Activated CD4-positive, CD25-positive, alpha-beta regulatory T cell treated with anti-CD3 and anti-CD28 coated beads, Interleukin-2, amount 50 U/mL, for 24 hours (primary cell): ENCODE results near the gene PIK3R3.

Experiments
- ATAC-seq, 2 donors: fragments of 150-1000 bp; cut with Tn5 transposase; one replicate each; pipeline ENCODE4 v1.10.0; 2021; ENCODE audit warnings: mild to moderate bottlenecking in 1 of 2, moderate library complexity in 1 of 2

Gene PIK3R3

GRCh38 chr1:46020010-46020409 lies 112.4 kb downstream of the PIK3R3 start:
- ATAC-seq = no peak

- ATAC-seq = no peak
Measured at GRCh38 chr1:46019348-46019747, 113.1 kb downstream of the PIK3R3 start.

- no peak for ATAC-seq
Measured at GRCh38 chr1:46017876-46018503, 114.4 kb downstream of the PIK3R3 start.

GRCh38 chr1:46013581-46013980 lies 118.8 kb downstream of the PIK3R3 start:
- ATAC-seq = no peak

DNA sequence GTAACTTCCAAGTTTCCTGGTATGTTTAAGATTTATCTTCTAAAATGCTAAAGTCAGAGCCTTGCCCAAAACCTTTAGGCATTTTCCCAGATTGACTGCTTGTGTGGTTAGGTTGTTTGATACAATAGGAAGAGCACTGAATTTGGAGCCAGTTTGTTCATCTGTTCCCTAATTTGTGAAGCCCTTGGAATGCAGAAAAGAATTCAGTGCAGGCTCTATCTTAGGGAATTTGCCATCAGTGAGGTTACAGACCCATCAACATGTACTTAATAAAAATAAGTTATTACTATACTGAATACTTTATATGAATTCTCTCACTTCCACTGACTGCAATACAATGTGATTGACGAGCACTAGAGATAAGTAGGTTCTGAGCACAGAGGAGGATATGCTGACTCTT lies 120.2 kb downstream of the PIK3R3 start:
- ATAC-seq = no peak

DNA sequence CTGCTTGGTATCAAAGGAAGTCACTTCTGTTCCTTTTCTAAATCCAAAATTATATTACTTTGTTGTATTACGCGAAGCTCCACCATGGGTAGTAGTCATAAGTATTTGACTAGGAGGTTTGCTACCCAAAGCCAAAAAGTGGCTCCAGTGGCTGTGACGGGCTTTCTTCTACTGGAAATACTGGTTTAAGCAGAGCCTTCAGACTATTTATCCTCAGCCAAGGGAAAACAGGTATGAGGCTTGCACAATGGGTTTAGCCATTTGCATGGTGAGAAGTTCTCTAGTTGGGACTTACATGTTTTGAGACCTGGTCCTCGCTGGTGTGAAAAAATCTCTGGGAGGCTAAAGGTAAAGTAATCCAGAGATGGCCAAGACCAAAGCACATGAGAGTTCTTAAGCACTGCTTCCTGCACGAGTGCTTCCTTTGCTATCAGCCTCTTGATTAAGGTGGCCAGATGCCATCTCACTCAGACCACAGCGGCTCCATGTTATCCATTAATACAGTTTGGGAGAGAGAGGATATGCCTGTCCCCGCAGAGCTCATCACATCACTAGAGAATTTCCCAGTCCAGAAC lies 121.2 kb downstream of the PIK3R3 start:
- no peak for ATAC-seq

DNA sequence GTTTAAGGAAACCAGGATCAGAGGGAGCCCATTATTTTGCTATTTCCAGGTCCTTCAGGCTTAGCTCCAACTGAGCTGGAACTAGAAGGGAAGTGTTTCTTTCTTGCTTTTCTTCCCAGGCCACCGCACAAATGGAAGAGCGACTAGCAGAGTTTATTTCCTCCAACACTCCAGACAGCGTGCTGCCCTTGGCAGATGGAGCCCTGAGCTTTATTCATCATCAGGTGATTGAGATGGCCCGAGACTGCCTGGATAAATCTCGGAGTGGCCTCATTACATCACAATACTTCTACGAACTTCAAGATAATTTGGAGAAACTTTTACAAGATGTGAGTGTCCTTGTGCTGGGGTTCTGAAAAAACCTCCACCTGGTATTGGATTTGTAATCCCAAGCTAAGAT lies 121.8 kb downstream of the PIK3R3 start:
- ATAC-seq = no peak

- ATAC-seq = no peak
Measured at GRCh38 chr1:46008585-46008984, 123.8 kb downstream of the PIK3R3 start.

GRCh38 chr1:46005594-46005993 lies 126.8 kb downstream of the PIK3R3 start:
- no peak for ATAC-seq

DNA sequence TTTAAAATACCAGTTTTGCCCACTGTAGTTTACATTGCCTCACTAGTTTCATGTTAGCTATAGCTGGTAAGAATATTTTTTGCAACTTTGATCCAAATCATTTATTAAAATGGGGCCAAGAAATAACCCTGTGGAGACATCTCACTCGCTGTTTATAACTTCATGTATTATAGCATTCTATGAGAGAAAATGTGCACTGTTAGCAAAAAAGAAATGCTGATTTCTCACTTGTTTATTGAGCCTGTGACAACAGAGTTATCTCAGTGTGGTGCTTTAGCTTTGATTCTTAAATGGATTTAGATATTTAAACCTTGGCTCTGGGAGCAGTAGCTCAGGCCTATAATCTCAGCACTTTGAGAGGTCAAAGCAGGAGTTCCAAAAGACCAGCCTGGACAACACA lies 127.9 kb downstream of the PIK3R3 start:
- ATAC-seq = no peak

- no peak for ATAC-seq
Measured at GRCh38 chr1:46003315-46003714, 129.1 kb downstream of the PIK3R3 start.

DNA sequence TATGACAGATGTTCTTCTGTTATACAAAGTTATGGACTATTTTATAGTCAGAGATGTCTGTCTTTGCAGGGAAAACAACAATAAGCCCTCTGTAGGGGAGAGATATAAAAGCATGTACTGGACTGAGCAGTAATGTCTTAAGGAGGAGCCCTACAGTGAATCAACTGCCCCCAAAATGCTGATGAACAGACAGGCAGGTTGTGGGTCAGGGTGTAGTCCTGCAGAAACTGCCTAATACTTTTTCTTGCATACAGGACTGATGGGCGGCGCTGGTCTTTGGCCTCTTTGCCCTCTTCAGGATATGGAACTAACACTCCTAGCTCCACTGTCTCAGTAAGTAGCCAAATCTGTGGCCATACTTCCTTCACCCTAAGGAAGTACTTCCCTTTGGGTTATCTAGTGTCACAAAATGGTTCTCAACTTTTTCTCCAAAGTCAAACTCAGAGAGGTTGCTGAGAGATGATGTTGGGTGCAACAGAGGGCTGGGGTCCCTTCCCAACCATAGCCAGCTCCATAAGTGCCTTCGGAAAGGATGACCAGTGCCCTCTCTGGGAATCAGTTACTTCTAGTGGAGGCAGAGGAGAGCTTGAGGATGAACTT lies 129.8 kb downstream of the PIK3R3 start:
- ATAC-seq = no peak

DNA sequence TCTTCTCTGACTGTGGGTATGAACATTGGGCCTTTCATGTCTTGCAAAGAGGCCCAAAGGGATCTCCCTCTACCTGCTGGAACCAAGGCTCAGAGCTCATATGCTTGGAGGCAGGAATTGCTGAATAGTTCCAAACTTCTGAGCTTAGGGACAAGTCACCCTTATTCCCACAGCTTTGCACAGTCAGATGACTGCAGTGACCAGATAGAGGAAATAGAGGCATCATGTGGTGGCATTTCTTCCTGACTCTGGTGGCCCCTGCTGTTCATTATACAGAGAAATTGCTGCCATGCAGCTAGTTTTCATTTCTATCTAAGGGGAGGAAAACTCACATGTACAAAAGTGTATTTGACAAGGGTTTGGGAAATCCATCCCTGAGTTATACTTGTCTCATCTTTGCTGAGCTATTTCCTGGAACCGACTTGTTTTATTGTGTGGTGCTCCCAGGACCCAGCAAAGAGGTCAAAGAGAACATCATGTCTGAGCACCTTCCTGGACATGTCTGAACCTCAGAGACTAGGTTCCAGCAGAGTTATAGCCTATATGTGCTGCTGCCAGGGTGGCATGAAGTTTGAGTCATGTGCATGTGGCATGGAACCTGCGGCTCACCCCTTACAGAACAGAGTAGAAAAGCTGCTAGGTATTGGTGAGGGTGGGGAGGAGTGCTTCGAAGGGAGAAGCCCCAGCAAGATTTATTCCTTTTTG lies 131.2 kb downstream of the PIK3R3 start:
- ATAC-seq = no peak

- ATAC-seq = no peak
Measured at GRCh38 chr1:45999507-45999906, 132.9 kb downstream of the PIK3R3 start.

DNA sequence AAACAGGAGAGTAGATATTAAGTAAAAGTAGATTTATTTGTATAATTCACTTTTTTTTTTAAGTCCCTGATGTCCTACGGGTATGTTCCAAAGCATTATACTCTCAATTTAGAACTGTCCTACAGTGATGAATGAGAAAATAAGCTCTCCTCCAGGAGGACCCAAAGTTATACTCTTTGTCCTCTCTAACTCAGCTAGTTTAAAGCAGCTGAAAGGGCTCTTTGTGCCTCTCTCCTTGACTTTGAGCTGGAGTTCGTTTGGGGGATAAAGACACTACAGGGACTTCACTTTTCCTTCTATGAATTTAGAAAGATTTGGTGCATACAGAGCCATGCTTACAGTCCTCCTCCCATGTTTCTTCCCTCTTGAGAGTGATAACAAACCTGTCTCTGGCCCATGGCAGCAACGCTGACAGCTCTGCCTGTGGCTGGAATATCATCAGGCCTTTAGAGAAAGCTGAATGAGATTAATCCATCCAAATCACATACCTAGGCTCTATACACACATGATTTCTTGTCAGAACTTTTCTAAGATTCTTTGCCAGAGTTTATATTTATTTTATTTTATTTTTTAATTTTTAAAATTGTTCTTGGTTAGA lies 134.3 kb downstream of the PIK3R3 start:
- ATAC-seq = no peak

GRCh38 chr1:45995298-45995697 lies 137.1 kb downstream of the PIK3R3 start:
- ATAC-seq = no peak

- no peak for ATAC-seq
Measured at GRCh38 chr1:45994423-45994822, 138.0 kb downstream of the PIK3R3 start.
